Lower leg skin (tissue), 3 donors: ENCODE results near the gene KCND2.

Experiments used
- CTCF ChIP-seq, 3 donors: fragments of 450-650 bp; IDR thresholded peaks; one replicate each; pipeline ENCODE4 v1.5.1; 2016; ENCODE audit warnings: antibody characterized with exemption in 3 of 3, mild to moderate bottlenecking in 3 of 3, moderate library complexity in 2 of 3
- POLR2A ChIP-seq, 2 donors: fragments of 450-650 bp; IDR thresholded peaks; one replicate each; pipeline ENCODE4 v1.6.1; 2016 to 2017; ENCODE audit warnings: antibody characterized with exemption in 2 of 2, mild to moderate bottlenecking in 1 of 2, moderate library complexity in 1 of 2

- TF ChIP-seq CTCF (IDR thresholded peaks at IDR 0.05), result no peak
- no peak for TF ChIP-seq POLR2A (IDR thresholded peaks at IDR 0.05)
These were observed 468.5 kb downstream of the KCND2 start for GRCh38 chr7:120741371-120742042.
